HepG2 (cell line): ENCODE measurements around the gene FOXA1. TPM values are rescaled to one million over a fixed set of nuclear protein-coding genes. Genes with fewer than 3 reads are reported as not detected.

Source experiments
- AKNA ChIP-seq: sonication (generic); formaldehyde crosslinking; IDR thresholded peaks from 2 replicates; pipeline ENCODE4 v1.4.0; 2020; ENCODE audit warnings: missing genetic modification reagents, borderline replicate concordance
- CAMTA2 ChIP-seq: sonication (generic); formaldehyde crosslinking; IDR thresholded peaks from 2 replicates; pipeline ENCODE4 v1.4.0; 2020; ENCODE audit warnings: mild to moderate bottlenecking, missing genetic modification reagents, borderline replicate concordance
- CSRNP2 ChIP-seq: sonication (generic); formaldehyde crosslinking; conservative IDR thresholded peaks from 2 replicates; pipeline ENCODE4 v1.8.0; 2022; ENCODE audit warnings: low read depth, missing genetic modification reagents
- MLLT10 ChIP-seq: sonication (generic); formaldehyde crosslinking; IDR thresholded peaks from 2 replicates; pipeline ENCODE4 v1.4.0; 2020; ENCODE audit warnings: missing genetic modification reagents
- MLX ChIP-seq: IDR thresholded peaks from 2 replicates; pipeline ENCODE4 v1.6.1; 2016
- POGK ChIP-seq: sonication (generic); formaldehyde crosslinking; conservative IDR thresholded peaks from 2 replicates; pipeline ENCODE4 v1.8.0; 2022; ENCODE audit warnings: mild to moderate bottlenecking, moderate library complexity, missing genetic modification reagents
- SMARCC2 ChIP-seq: fragments of 450-650 bp; IDR thresholded peaks from 2 replicates; pipeline ENCODE4 v1.6.1; 2017; ENCODE audit warnings: antibody characterized with exemption, mild to moderate bottlenecking
- STAT5B ChIP-seq: sonication (generic); formaldehyde crosslinking; IDR thresholded peaks from 2 replicates; pipeline ENCODE4 v1.4.0; 2020; ENCODE audit warnings: missing genetic modification reagents
- ZC3H4 ChIP-seq: sonication (generic); formaldehyde crosslinking; IDR thresholded peaks from 2 replicates; pipeline ENCODE4 v1.4.0; 2020; ENCODE audit warnings: missing genetic modification reagents, borderline replicate concordance
- ZNF124 ChIP-seq: sonication (generic); formaldehyde crosslinking; IDR thresholded peaks from 2 replicates; pipeline ENCODE4 v1.4.0; 2020; ENCODE audit warnings: missing genetic modification reagents
- ZNF253 ChIP-seq: sonication (generic); formaldehyde crosslinking; IDR thresholded peaks from 2 replicates; pipeline ENCODE4 v1.8.0; 2022; ENCODE audit warnings: mild to moderate bottlenecking, missing genetic modification reagents, borderline replicate concordance
- ZNF264 ChIP-seq: sonication (generic); formaldehyde crosslinking; IDR thresholded peaks from 2 replicates; pipeline ENCODE4 v1.4.0; 2020; ENCODE audit warnings: missing genetic modification reagents
- ZNF333 ChIP-seq: sonication (generic); formaldehyde crosslinking; IDR thresholded peaks from 2 replicates; pipeline ENCODE4 v1.4.0; 2020; ENCODE audit warnings: mild to moderate bottlenecking, missing genetic modification reagents, borderline replicate concordance
- ZNF549 ChIP-seq: sonication (generic); formaldehyde crosslinking; IDR thresholded peaks from 2 replicates; pipeline ENCODE4 v1.5.0; 2020; ENCODE audit warnings: missing genetic modification reagents
- ZNF597 ChIP-seq: sonication (generic); formaldehyde crosslinking; IDR thresholded peaks from 2 replicates; pipeline ENCODE4 v1.5.0; 2020; ENCODE audit warnings: missing genetic modification reagents
- ZNF678 ChIP-seq: sonication (generic); formaldehyde crosslinking; IDR thresholded peaks from 2 replicates; pipeline ENCODE4 v1.4.0; 2020; ENCODE audit warnings: mild to moderate bottlenecking, missing genetic modification reagents
- ZNF703 ChIP-seq: sonication (generic); formaldehyde crosslinking; IDR thresholded peaks from 2 replicates; pipeline ENCODE4 v1.5.1; 2020; ENCODE audit warnings: missing genetic modification reagents, mild to moderate bottlenecking, moderate library complexity, borderline replicate concordance
- ZNF784 ChIP-seq: sonication (generic); formaldehyde crosslinking; IDR thresholded peaks from 2 replicates; pipeline ENCODE4 v1.5.1; 2020; ENCODE audit warnings: missing genetic modification reagents, mild to moderate bottlenecking, borderline replicate concordance
- polyA plus RNA-seq, 8 experiments: library from polyadenylated mRNA; depleted of rRNA in 3 of 8; stranded (reverse) in 7 of 8; unstranded in 1 of 8; fragments of >200 nt; fragmentation: Illumina TruSeq in 4 of 8; extraction: Trizol in 4 of 8; gene quantifications; 2 replicates each; pipeline versions ENCODE4 v1.2.1 to v1.2.3, GENCODE V29; 2011 to 2016; ENCODE audit warnings: low read depth in 4 of 8, missing spikeins in 1 of 8, mixed read lengths in 1 of 8; ENCODE audit not compliant: insufficient read depth in 1 of 8
- total RNA-seq, 5 experiments: library from RNA; depleted of rRNA; stranded (reverse); fragments of >200 nt; fragmentation: Illumina TruSeq; extraction: Trizol; gene quantifications; 2 replicates each; pipeline ENCODE4 v1.2.3, GENCODE V29; 2016; ENCODE audit warnings: low read depth in 1 of 5

FOXA1 gene
- total and polyA plus RNA-seq, 2 of the 13 experiments (the other 11 are each of a cell fraction or from before 2014, with no cell fraction given), result 43.4 to 58.6 TPM

GRCh38 chr14:37588956-37589714 is 5.9 kb downstream of the FOXA1 start (continued):
- no peak for TF ChIP-seq AKNA
- no peak for TF ChIP-seq MLLT10 (CRISPR knock-in tag)
- no peak for TF ChIP-seq ZNF253 (CRISPR knock-in tag)
- TF ChIP-seq ZC3H4, result no peak
- no peak for TF ChIP-seq SMARCC2
- TF ChIP-seq ZNF678 (CRISPR knock-in tag), result no peak
- no peak for TF ChIP-seq ZNF549 (CRISPR knock-in tag)
- no peak for TF ChIP-seq CAMTA2 (CRISPR knock-in tag)
- no peak; the same call in 1 of the 2 replicates for TF ChIP-seq ZNF124 (CRISPR knock-in tag)
- no peak for TF ChIP-seq CSRNP2 (CRISPR knock-in tag)
- no peak for TF ChIP-seq ZNF784 (CRISPR knock-in tag)
- no peak for TF ChIP-seq ZNF333 (CRISPR knock-in tag)
- no peak for TF ChIP-seq POGK
- no peak for TF ChIP-seq STAT5B (CRISPR knock-in tag)
- no peak for TF ChIP-seq MLX (CRISPR knock-in tag)
- no peak for TF ChIP-seq ZNF597 (CRISPR knock-in tag)
- TF ChIP-seq ZNF264 (CRISPR knock-in tag), result 0 out of 2 replicates have a peak, but pooled peaks have one; percentile 25
- TF ChIP-seq ZNF703, result no peak
